WERI-Rb-1 (cell line): ENCODE data around the gene NUDT14.
A peak's percentile ranks its signal among the peaks of the same experiment; 100 is the strongest.

Experiments
- DNase-seq: peaks from one replicate; pipeline ENCODE4 v3.0.0-alpha.2; 2020
- H3K27ac ChIP-seq: fragments of 250-450 bp; sonication (Bioruptor Pico); 2 replicates; pipeline ENCODE4 v1.5.1; 2020; ENCODE audit warnings: mild to moderate bottlenecking, moderate library complexity
- H3K27me3 ChIP-seq: fragments of 250-450 bp; sonication (Bioruptor Pico); 2 replicates; pipeline ENCODE4 v1.5.1; 2021; ENCODE audit warnings: mild to moderate bottlenecking, low read depth, moderate library complexity; ENCODE audit not compliant: insufficient read depth, severe bottlenecking
- H3K36me3 ChIP-seq: fragments of 250-450 bp; sonication (Bioruptor Pico); 2 replicates; pipeline ENCODE4 v1.5.1; 2020; ENCODE audit warnings: mild to moderate bottlenecking, moderate library complexity
- H3K4me3 ChIP-seq: 2 replicates; pipeline ENCODE4 v1.5.1; 2011; ENCODE audit warnings: low read depth, mild to moderate bottlenecking, control low read depth, low read length
- H3K9me3 ChIP-seq: fragments of 250-450 bp; sonication (Bioruptor Pico); 2 replicates; pipeline ENCODE4 v1.5.1; 2021; ENCODE audit warnings: mild to moderate bottlenecking, moderate library complexity; ENCODE audit not compliant: severe bottlenecking
- CTCF ChIP-seq: IDR thresholded peaks from 2 replicates; pipeline ENCODE4 v1.5.1; 2011; ENCODE audit warnings: low read depth, mild to moderate bottlenecking, control low read depth, inconsistent platforms, low read length

Gene NUDT14

GRCh38 chr14:105166571-105167302 is 14.4 kb downstream of the NUDT14 start:
- H3K4me3 ChIP-seq, result peak overlapping the region; percentile 29
- DNase-seq, result no peak

GRCh38 chr14:105165761-105166485 is 15.2 kb downstream of the NUDT14 start:
- DNase-seq, result no peak
- H3K27me3 ChIP-seq, result no peaks in the 10 kb centered on the region
- no peak for TF ChIP-seq CTCF
- H3K4me3 ChIP-seq, result no peak overlapping the region
- H3K36me3 ChIP-seq, result peaks cover 20% of the 10 kb centered on the region
- peak overlapping the region; percentile 24; the same call in 1 of the 2 replicates for H3K27ac ChIP-seq
- H3K9me3 ChIP-seq, result no peaks in the 10 kb centered on the region

More at GRCh38 chr14:105166571-105167302, 14.4 kb downstream of the NUDT14 start:
- no peaks in the 10 kb centered on the region for H3K9me3 ChIP-seq
- H3K27me3 ChIP-seq, result no peaks in the 10 kb centered on the region
- TF ChIP-seq CTCF, result no peak
- peak overlapping the region; percentile 44 for H3K27ac ChIP-seq
- peaks cover 20% of the 10 kb centered on the region for H3K36me3 ChIP-seq

GRCh38 chr14:105165134-105165704 is 15.9 kb downstream of the NUDT14 start:
- Histone ChIP-seq H3K27me3 (no peaks in the 10 kb centered on the region), H3K36me3 (peaks cover 20% of the 10 kb centered on the region)
- DNase-seq, result no peak

GRCh38 chr14:105163040-105163742 is 17.9 kb downstream of the NUDT14 start:
- H3K9me3 ChIP-seq, result no peaks in the 10 kb centered on the region
- H3K4me3 ChIP-seq, result no peak overlapping the region
- DNase-seq, result no peak
- peak overlapping the region; percentile 26; the same call in 1 of the 2 replicates for H3K27ac ChIP-seq
- TF ChIP-seq CTCF, result no peak
- no peaks in the 10 kb centered on the region for H3K27me3 ChIP-seq
- peaks cover 20% of the 10 kb centered on the region for H3K36me3 ChIP-seq

More at GRCh38 chr14:105165134-105165704, 15.9 kb downstream of the NUDT14 start:
- no peaks in the 10 kb centered on the region for H3K9me3 ChIP-seq
- H3K27ac ChIP-seq, result peak overlapping the region; percentile 24; the same call in 1 of the 2 replicates
- no peak overlapping the region for H3K4me3 ChIP-seq
- peak; percentile 32 for TF ChIP-seq CTCF

- no peaks in the 10 kb centered on the region for H3K27me3 ChIP-seq
- no peak overlapping the region for H3K4me3 ChIP-seq
- no peak for TF ChIP-seq CTCF
- H3K9me3 ChIP-seq, result no peaks in the 10 kb centered on the region
- DNase-seq, result no peak
- H3K27ac ChIP-seq, result peak overlapping the region; percentile 52; the same call in 1 of the 2 replicates
- H3K36me3 ChIP-seq, result peaks cover 24% of the 10 kb centered on the region
Observed at GRCh38 chr14:105162669-105162979, 18.5 kb downstream of the NUDT14 start.
